Tibial nerve (tissue), 4 donors: ENCODE data around the gene COMMD1.

Experiments used
- EP300 ChIP-seq, 2 donors: sonication (generic); formaldehyde crosslinking; IDR thresholded peaks; one replicate each; pipeline ENCODE4 v1.6.1; 2017; ENCODE audit warnings: antibody characterized with exemption in 2 of 2, mild to moderate bottlenecking in 1 of 2
- POLR2A ChIP-seq, 2 donors: fragments of 450-650 bp; IDR thresholded peaks; one replicate each; pipeline ENCODE4 v1.6.1; 2017; ENCODE audit warnings: antibody characterized with exemption in 2 of 2, mild to moderate bottlenecking in 2 of 2, moderate library complexity in 2 of 2
- TF ChIP-seq, protein P1 (sequence below), 5 experiments: fragments of 200-600 bp in 3 of 5; fragments of 450-650 bp in 2 of 5; sonication (generic) in 3 of 5; IDR thresholded peaks; one replicate each; pipeline ENCODE4 v1.5.1; 2016 to 2019; ENCODE audit warnings: antibody characterized with exemption in 5 of 5, mild to moderate bottlenecking in 3 of 5, moderate library complexity in 2 of 5

DNA sequence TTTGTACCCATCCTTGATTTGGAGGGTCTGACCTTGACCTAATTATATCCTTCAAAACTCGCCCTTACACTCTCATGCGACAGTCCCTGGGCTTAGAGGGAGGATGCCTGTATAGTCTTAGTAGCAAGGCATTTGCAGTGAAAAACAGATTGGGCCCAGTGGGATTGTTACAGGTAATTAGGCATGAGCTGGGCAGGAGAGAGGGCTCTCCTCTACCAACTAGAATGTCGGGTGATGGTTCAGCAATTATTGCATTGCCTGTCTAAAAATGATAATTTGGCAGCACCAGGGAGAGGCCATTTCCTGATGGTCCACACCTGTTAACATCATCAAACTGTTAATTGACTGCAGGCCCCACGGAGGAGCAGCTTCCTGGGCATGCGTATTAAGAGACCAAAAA, 32.4 kb downstream of the COMMD1 start:
- TF ChIP-seq, protein P1, sequence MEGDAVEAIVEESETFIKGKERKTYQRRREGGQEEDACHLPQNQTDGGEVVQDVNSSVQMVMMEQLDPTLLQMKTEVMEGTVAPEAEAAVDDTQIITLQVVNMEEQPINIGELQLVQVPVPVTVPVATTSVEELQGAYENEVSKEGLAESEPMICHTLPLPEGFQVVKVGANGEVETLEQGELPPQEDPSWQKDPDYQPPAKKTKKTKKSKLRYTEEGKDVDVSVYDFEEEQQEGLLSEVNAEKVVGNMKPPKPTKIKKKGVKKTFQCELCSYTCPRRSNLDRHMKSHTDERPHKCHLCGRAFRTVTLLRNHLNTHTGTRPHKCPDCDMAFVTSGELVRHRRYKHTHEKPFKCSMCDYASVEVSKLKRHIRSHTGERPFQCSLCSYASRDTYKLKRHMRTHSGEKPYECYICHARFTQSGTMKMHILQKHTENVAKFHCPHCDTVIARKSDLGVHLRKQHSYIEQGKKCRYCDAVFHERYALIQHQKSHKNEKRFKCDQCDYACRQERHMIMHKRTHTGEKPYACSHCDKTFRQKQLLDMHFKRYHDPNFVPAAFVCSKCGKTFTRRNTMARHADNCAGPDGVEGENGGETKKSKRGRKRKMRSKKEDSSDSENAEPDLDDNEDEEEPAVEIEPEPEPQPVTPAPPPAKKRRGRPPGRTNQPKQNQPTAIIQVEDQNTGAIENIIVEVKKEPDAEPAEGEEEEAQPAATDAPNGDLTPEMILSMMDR (IDR thresholded peaks at IDR 0.05): no peak
- TF ChIP-seq POLR2A (IDR thresholded peaks at IDR 0.05): no peak
- TF ChIP-seq EP300 (IDR thresholded peaks at IDR 0.05): no peak
